GM12872 (cell line): Measurements from ENCODE around the gene PDZRN3.
A peak's percentile ranks its signal among the peaks of the same experiment; 100 is the strongest.

Experiments
- TF ChIP-seq, protein P1 (sequence below): IDR thresholded peaks from 3 replicates; pipeline ENCODE4 v1.5.1; 2011; ENCODE audit warnings: low read depth, mild to moderate bottlenecking, low read length, moderate library complexity; ENCODE audit not compliant: insufficient read depth

Gene PDZRN3

DNA sequence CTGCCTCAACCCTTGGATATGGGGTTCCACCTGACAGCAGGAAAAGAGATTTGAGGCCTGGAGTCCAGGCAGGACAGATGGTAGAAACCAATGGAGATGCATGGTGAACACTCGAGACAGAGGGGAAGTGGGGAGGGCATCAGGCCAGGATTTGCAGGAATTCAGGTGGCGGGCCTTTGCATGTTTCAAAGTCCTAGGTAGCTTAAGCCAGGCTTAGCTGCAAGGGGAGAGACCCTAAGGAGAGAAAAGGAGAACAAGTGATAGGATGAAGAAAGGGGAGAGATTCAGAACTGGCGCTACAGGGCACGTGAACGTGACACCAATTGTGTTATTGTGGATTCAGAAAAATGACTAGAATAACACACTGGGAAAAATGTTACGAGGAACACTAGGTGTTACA, 182.6 kb downstream of the PDZRN3 start:
- TF ChIP-seq, protein P1, sequence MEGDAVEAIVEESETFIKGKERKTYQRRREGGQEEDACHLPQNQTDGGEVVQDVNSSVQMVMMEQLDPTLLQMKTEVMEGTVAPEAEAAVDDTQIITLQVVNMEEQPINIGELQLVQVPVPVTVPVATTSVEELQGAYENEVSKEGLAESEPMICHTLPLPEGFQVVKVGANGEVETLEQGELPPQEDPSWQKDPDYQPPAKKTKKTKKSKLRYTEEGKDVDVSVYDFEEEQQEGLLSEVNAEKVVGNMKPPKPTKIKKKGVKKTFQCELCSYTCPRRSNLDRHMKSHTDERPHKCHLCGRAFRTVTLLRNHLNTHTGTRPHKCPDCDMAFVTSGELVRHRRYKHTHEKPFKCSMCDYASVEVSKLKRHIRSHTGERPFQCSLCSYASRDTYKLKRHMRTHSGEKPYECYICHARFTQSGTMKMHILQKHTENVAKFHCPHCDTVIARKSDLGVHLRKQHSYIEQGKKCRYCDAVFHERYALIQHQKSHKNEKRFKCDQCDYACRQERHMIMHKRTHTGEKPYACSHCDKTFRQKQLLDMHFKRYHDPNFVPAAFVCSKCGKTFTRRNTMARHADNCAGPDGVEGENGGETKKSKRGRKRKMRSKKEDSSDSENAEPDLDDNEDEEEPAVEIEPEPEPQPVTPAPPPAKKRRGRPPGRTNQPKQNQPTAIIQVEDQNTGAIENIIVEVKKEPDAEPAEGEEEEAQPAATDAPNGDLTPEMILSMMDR, result no peak

DNA sequence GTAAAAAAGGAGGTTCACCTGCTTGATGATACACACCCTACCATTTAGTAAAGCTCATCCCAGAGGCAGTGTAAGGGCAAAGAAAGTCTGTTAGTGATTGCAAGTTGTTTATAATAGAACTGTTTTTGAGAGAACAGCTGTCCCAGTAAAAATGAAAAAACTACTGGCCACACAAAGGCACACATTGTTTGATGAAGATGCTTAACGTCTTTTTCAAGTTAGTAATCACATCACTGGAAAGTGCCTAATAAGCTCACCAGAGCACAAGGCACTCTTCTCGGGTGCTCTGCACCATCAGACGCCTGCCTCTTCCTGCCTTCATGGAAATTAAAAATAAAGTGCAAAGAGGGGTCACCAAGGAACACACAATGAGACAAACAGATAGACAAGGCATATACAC, 186.9 kb downstream of the PDZRN3 start:
- TF ChIP-seq, protein P1, result no peak

DNA sequence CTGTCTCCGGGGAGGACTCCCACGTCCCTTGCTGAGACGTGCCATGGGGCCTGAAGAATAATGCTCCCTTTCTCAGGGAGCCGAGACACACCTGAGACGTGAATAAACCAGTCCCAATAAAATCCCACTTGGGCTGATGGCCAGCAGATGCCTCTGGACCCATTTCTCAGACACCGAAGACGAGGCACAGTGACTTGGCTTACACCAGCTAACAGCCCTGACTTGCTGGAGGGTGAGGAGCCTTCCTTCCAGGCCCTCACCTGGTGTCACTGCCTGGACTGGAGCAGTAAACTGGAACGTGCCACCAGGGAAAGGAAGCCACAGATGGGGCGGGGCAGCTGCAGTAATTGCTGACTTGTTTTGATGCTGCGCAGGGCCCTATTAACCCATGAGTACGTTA, 189.7 kb downstream of the PDZRN3 start:
- TF ChIP-seq, protein P1, result no peak

DNA sequence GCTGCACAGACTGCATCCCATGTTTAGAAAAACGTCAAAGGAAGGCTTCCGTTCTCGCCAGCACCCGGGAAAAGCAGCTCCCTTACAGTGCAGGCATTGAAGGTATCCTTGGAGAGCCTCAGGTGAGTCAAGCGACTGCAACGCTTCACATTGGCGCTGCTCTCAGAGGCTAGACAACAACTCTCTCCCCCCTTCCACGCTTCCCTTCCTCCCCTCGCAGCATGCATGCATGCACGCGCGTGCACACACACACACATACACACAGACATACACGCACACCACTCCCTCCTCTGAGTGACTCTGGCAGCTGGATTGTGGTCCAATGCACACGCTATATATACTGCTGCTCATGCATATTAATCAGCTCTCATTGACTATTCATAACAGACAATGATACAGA, 191.1 kb downstream of the PDZRN3 start:
- TF ChIP-seq, protein P1, result no peak

DNA sequence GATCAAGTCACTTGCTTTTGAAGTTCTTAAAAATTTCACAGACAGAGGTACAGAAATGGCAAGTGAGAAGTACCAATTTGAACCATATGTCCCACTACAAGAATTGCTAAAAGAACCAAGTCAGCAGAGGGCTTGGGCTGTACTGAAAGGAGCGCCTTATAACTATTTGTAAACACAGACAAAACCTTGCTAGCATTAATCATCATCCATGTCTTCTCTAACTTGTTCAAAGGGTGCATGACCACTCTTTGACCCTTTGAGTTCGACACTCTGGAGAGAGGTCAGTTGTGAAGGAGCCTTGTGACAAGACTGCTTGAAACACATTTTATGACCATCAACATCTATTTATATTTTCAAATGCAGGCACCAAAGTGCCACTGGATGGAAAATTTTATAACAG, 191.7 kb downstream of the PDZRN3 start:
- TF ChIP-seq, protein P1, result no peak

DNA sequence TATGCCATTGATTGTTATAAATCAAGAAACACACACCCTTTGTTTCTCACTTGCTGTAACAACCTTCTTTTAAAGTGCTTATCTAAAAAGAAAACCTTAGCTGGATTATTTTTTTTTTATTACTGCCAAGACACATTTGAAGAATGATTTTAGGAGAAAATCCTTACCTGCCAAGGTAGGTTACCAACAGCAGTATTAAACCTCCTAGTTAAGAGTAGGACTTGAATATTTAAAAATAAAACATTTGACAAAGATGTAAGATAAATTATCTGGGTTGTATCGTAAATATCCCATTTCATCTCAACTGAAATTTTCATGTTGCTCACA, 192.1 kb downstream of the PDZRN3 start:
- TF ChIP-seq, protein P1, result no peak

DNA sequence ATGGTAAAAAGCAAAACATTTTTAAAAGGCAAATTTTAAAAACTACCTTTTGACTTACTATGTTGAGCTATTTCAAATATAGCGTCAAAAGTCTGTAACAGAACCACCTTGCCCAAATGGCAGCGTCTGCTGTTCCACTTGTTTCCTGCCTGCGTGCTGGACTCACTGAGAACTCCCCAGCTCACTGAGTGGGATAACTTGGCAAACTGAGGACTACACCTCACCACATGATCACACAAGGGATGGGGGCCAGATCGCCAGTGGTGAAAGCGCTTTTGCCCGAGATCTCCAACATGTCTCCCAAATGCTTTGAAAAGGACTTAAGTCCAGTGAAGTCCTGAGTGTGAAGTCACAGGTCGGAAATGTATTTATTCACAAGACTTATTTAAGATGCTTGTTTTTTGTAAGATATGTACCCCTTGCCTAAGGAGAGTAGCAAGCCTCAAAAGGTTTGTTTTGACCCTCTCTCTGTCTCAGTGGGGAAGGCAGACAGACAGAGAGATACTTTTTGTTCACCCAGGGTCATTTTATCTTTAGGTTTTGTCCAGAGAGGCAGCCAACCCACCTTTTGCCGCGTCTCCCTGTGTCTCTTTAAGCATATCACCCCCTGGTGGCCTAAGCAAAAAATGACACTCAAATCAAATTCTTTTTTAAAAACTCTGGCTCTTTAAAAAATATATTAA, 192.6 kb downstream of the PDZRN3 start:
- TF ChIP-seq, protein P1, result peak; percentile 63
